K562 (cell line): ENCODE measurements around the gene ALK. TPM values are rescaled to one million over a fixed set of nuclear protein-coding genes. Genes with fewer than 3 reads are reported as not detected.

ENCODE experiments used
- ATAC-seq: fragments of 200-7000 bp; cut with Tn5 transposase; 3 replicates; pipeline ENCODE4 v1.9.1; 2020; ENCODE audit warnings: moderate library complexity
- BruUV-seq: library from RNA; stranded (reverse); fragments of 400-500 nt; replicated peaks from 2 replicates; lab custom pipeline; 2021; lab: Mats Ljungman, UMichigan
- CTCF ChIA-PET: fragments of 300-600 bp; formaldehyde crosslinking; extraction: SDS; loops from one replicate; lab custom pipeline; 2021; ENCODE audit warnings: low intra/inter-chr PET ratio; lab: Yijun Ruan, JAX
- POLR2A ChIA-PET: fragments of 300-600, 350-650 bp; sonication (Branson Sonifier 250); formaldehyde crosslinking; extraction: SDS; loops from one replicate; lab custom pipeline; 2021; ENCODE audit warnings: antibody characterized with exemption, inconsistent platforms; lab: Yijun Ruan, JAX
- DNase-seq, 4 experiments: peaks; one replicate each; pipeline versions ENCODE4 v3.0.0 to v3.0.0-alpha.2; 2011 to 2018; ENCODE audit warnings: low spot score in 3 of 4, mixed read lengths in 3 of 4; ENCODE audit errors: extremely low read depth in 1 of 4
- FAIRE-seq: peaks from 2 replicates; lab custom pipeline; 2011; peaks lifted over from hg19 to GRCh38; lab: Jason Lieb, UNC
- H2AFZ ChIP-seq: 2 replicates; pipeline ENCODE4 v1.6.0; 2011; ENCODE audit warnings: low read depth, low read length, control low read depth, inconsistent platforms
- H3K27ac ChIP-seq: fragments of 200-600 bp; 3 replicates; pipeline ENCODE4 v1.8.0; 2011; ENCODE audit warnings: low read depth, mild to moderate bottlenecking, control low read depth, inconsistent platforms, low read length, moderate library complexity, mixed read lengths; ENCODE audit errors: extremely low read depth
- H3K27me3 ChIP-seq, 2 experiments: fragments of 300-600 bp in 1 of 2; 2 replicates in 1 of 2; 3 replicates in 1 of 2; pipeline versions ENCODE4 v1.6.0 to v1.8.0; 2011; ENCODE audit warnings: inconsistent platforms in 2 of 2, low read length in 2 of 2, mild to moderate bottlenecking in 1 of 2, mixed read lengths in 1 of 2, moderate library complexity in 1 of 2; ENCODE audit not compliant: control insufficient read depth in 2 of 2, insufficient read depth in 2 of 2
- H3K36me3 ChIP-seq: fragments of 300-600 bp; 3 replicates; pipeline ENCODE4 v1.8.0; 2011; ENCODE audit warnings: mild to moderate bottlenecking, low read length, inconsistent platforms; ENCODE audit not compliant: control insufficient read depth, insufficient read depth
- H3K4me1 ChIP-seq, 2 experiments: fragments of 200-600 bp in 1 of 2; replicated peaks in 1 of 2; 2 replicates in 1 of 2; 3 replicates in 1 of 2; pipeline versions ENCODE4 v1.5.1 to v1.8.0; 2011; ENCODE audit warnings: inconsistent platforms in 2 of 2, low read length in 2 of 2, mild to moderate bottlenecking in 1 of 2, mixed read lengths in 1 of 2, moderate library complexity in 1 of 2; ENCODE audit not compliant: control insufficient read depth in 2 of 2, insufficient read depth in 2 of 2
- H3K4me2 ChIP-seq: 2 replicates; pipeline ENCODE4 v1.6.1; 2011; ENCODE audit warnings: low read length, control low read depth, inconsistent platforms, mixed read lengths; ENCODE audit not compliant: insufficient read depth
- H3K4me3 ChIP-seq: fragments of 200-600 bp; sonication (generic), shearing (Covaris generic); 2 replicates; pipeline ENCODE4 v1.5.1; 2016; ENCODE audit warnings: control low read depth, inconsistent platforms
- H3K79me2 ChIP-seq: fragments of 200-600 bp; 3 replicates; pipeline ENCODE4 v1.8.0; 2011; ENCODE audit warnings: low read length, inconsistent platforms; ENCODE audit not compliant: control insufficient read depth, insufficient read depth
- H3K9ac ChIP-seq, 2 experiments: 2 replicates each; pipeline versions ENCODE4 v1.6.0 to v1.6.1; 2011; ENCODE audit warnings: low read depth in 2 of 2, low read length in 2 of 2, control low read depth in 1 of 2, inconsistent platforms in 1 of 2, mild to moderate bottlenecking in 1 of 2, mixed read lengths in 1 of 2; ENCODE audit not compliant: insufficient read depth in 1 of 2
- H3K9me1 ChIP-seq: one replicate; pipeline ENCODE4 v1.6.0; 2011; ENCODE audit warnings: inconsistent platforms, mild to moderate bottlenecking, low read length, moderate library complexity; ENCODE audit not compliant: control insufficient read depth, insufficient read depth
- H3K9me3 ChIP-seq: replicated peaks from 2 replicates; pipeline ENCODE4 v1.5.1; 2011; ENCODE audit warnings: low read depth, low read length, inconsistent platforms; ENCODE audit not compliant: control insufficient read depth, insufficient read depth
- H4K20me1 ChIP-seq: replicated peaks from 2 replicates; pipeline ENCODE4 v1.6.1; 2011; ENCODE audit warnings: low read length, inconsistent platforms, mixed read lengths; ENCODE audit not compliant: control insufficient read depth, insufficient read depth
- ASH1L ChIP-seq: fragments of 450-650 bp; IDR thresholded peaks from 2 replicates; pipeline ENCODE4 v1.6.1; 2018; ENCODE audit warnings: borderline replicate concordance, mild to moderate bottlenecking, low read depth; ENCODE audit not compliant: partially characterized antibody
- GTF2E2 ChIP-seq: fragments of 200-800 bp; sonication (Bioruptor generic); IDR thresholded peaks from 2 replicates; pipeline ENCODE4 v1.6.1; 2016; ENCODE audit warnings: missing genetic modification characterization, missing compliant biosample characterization
- HNRNPK ChIP-seq: fragments of 200-400 bp; formaldehyde crosslinking; IDR thresholded peaks from one replicate; pipeline ENCODE4 v1.6.1; 2018; ENCODE audit warnings: mild to moderate bottlenecking, low read depth, low read length; ENCODE audit not compliant: poor library complexity, severe bottlenecking
- HOXB6 ChIP-seq: fragments of 250-450 bp; sonication (Bioruptor Pico); IDR thresholded peaks from 2 replicates; pipeline ENCODE4 v1.5.1; 2022; ENCODE audit warnings: mild to moderate bottlenecking, borderline replicate concordance
- PRDM10 ChIP-seq: fragments of 450-650 bp; IDR thresholded peaks from 2 replicates; pipeline ENCODE4 v1.6.1; 2018; ENCODE audit not compliant: partially characterized antibody
- ZNF561 ChIP-seq: fragments of 450-650 bp; formaldehyde crosslinking; conservative IDR thresholded peaks from 2 replicates; pipeline ENCODE4 v1.4.0; 2020; ENCODE audit warnings: mild to moderate bottlenecking, moderate library complexity
- in situ Hi-C: fragments of 300-500 bp; cut with MboI; formaldehyde crosslinking; loops from 4 replicates; pipeline ENCODE4 v1.15.0; 2018; ENCODE audit warnings: inconsistent platforms, mixed read lengths
- intact Hi-C: fragments of 100-400 bp; cut with micrococcal nuclease; formaldehyde crosslinking; loops from 2 replicates; pipeline ENCODE4 v1.14.2; 2022
- polyA plus RNA-seq, 8 experiments: library from polyadenylated mRNA; depleted of rRNA in 4 of 8; stranded (reverse) in 5 of 8; unstranded in 3 of 8; fragments of >200 nt; fragmentation: Nextera tagmentation in 2 of 8; fragmentation: Illumina TruSeq in 1 of 8; extraction: Ambion mirVana in 2 of 8; extraction: Trizol in 1 of 8; gene quantifications; 2 replicates each; pipeline versions ENCODE4 v1.2.1 to v1.2.3, GENCODE V29; 2011 to 2014; ENCODE audit warnings: inconsistent platforms in 1 of 8, missing spikeins in 1 of 8
- total RNA-seq, 7 experiments: library from RNA; depleted of rRNA in 6 of 7; stranded (reverse); fragments of >200 nt in 6 of 7; fragmentation: Illumina TruSeq in 2 of 7; extraction: Trizol in 2 of 7; gene quantifications; 2 replicates each; pipeline versions ENCODE4 v1.2.1 to v1.2.3, GENCODE V29; 2011 to 2021; ENCODE audit warnings: low replicate concordance in 1 of 7

The ALK gene
- total and polyA plus RNA-seq, 9 of the 15 experiments (the other 6 are each of a cell fraction or from before 2014, with no cell fraction given) = not detected

- TF ChIP-seq GTF2E2 (tag) = no peak
- no peak for TF ChIP-seq PRDM10
- TF ChIP-seq ASH1L = no peak
- no peak for TF ChIP-seq ZNF561 (CRISPR knock-in tag)
- no peak for TF ChIP-seq HOXB6
- TF ChIP-seq HNRNPK = no peak
- no peaks in the 10 kb centered on the region for H3K9me3 ChIP-seq
- no peaks in the 10 kb centered on the region for H4K20me1 ChIP-seq
- no peak overlapping the region for H2AFZ ChIP-seq
- intact Hi-C loops (no loop called here), in situ Hi-C loops (no loop called here)
- ChIA-PET CTCF (no interaction called here), POLR2A (no interaction called here)
- no TSS peak for BruUV-seq
- peaks cover 9% of the 10 kb centered on the region in 2 experiments for H3K27me3 ChIP-seq
- DNase-seq (no peak), ATAC-seq (no peak), FAIRE-seq (no peak)
- no peaks in the 10 kb centered on the region for H3K36me3 ChIP-seq
- no peak overlapping the region for H3K4me3 ChIP-seq
- H3K4me2 ChIP-seq = no peak overlapping the region
- no peak overlapping the region for H3K27ac ChIP-seq
- H3K79me2 ChIP-seq = no peaks in the 10 kb centered on the region
- H3K9ac ChIP-seq = no peak overlapping the region
- H3K4me1 ChIP-seq = no peaks in the 10 kb centered on the region
- H3K9me1 ChIP-seq = no peaks in the 10 kb centered on the region
These were observed 738.5 kb downstream of the ALK start for GRCh38 chr2:29182920-29183319.
